ENCODE data around the gene TRAM1L1.
A peak's percentile ranks its signal among the peaks of the same experiment; 100 is the strongest.

The TRAM1L1 gene

DNA sequence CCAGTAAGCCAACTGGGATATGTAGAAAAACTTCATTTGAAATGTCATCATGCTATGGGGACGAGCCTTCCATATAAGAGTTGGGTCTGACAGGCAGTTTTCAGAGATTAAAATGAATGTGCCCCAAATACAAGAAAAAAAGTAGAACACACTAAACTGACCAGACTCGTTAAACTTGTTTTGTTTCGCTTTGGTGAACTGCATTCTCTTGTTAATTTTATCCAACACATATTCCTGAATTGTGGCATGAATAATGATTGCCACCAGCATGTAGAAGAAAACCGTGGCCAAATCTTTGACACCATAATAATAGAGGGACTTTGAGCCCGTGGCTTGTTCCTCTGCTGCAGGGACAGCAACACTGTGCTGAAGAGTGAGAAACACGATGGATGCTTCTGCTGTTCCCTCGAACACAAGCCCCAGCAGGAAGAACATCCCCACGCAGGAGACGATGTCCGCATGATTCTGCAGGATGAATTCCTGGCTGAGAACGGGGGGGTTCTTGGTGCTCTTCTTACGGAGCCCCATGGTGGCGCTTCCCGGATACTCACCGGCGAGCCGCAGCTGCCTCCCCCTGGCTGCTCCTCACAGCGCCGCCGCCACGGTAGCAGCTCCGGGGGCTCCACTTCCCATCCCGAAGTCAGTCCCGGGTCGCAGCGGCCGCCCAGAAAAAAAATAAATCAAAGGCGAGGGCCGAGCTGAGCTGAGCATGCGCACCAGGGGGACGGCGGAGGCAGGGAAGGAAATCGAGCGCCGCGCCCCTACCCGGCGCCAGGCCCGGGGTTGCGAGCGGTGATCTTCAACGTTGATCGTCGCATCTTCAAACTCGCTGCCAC, at the start of gene TRAM1L1:
TRAM1L1 (minus strand) TSS at position 711 of the 836 bp plus-strand sequence; CDS start at position 528, 183 bp downstream.
- peak; percentile 51 for DNase-seq

DNA sequence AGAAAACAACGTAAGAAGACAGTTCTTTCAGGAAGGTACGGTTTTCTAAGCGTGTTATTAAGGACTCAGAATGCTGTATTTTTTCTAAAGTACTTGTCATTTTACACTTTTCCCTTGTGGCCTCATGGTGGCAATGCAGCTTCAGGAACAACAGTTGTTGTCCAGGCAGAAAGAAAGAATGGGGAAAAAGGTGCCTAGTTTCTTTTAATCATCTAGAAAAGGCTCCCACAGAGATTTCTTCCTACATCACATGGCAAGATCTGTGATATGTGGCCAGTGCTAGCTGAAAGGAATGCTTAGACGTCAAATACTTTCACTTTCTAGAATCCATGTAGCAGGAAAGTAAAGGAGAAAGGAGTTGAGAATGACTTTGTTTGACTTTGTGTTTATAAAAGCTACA, 49.0 kb upstream of the TRAM1L1 start:
- DNase-seq: no peak

DNA sequence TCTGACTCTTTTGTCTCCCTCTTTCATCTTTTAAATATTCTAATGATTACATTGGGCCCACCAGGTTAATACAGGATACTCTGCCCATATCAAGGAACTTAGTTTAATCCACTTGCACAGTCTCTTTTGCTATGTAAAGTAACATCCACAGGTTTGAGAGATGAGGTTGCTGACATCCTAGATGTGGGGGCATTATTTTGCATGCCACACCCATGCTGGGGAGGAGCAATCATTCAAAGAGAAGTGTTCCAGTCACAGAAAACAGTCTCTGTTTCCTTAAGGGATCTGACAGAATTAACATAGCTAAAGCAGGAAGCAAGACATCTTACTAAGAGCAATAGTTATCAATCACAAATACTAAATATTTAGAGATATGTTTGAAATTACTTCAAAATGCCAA, 11.5 kb upstream of the TRAM1L1 start:
- no peak for DNase-seq

DNA sequence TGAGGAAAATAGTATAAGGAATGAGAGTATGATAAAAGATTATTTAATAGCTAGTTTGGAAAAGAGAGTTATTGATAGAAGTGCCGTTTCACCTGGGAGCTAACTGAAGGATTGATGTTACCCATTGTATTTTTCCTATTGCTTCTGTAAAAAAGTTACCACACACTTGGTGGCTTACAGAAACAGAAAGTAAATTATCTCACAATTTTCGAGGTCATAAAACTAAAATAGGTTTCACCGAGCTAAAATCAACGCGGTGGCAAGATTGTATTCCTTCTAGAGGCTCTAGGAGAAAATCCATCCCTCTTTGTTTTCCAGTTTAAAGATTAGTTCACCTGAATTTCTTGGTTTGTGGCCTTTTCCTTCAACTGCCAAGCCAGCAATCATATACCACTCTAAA, 11.1 kb upstream of the TRAM1L1 start:
- DNase-seq: no peak

DNA sequence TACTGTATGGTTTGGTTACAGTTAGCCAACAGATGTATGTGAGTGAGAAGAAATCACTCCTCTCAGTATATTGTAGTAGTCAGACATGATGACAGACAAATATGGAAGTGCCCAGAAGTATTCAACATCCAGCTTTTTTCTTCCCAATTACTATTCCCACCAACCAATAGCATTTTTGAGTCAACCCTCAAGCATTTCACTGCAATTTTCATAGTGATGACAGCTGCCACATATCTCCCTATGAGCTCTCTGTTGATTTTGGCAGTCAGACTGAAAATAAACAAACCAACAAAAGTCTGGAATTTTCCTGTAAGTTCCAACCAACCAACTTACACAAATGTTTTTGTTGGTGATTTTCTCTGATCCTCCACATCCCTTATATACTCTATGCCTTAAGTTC, 8.2 kb upstream of the TRAM1L1 start:
- DNase-seq: no peak

DNA sequence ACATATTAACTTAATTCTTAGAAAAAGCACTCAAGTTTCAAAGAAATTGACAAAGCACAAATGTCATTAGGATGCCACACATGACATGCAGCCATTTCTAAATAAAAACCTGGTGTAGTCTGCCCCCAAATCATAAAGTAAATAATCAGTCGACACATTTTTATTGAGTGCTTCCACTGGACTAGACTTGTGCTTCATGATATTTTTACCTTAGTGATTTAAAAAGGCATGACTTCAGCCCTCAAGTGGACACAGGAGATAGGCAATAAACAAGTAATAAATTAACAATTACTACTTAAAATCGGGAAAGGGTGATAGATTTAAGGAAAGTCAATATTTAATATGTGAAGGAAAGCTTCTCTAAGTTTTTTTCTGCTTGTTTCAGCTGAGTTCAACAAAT, 7.6 kb downstream of the TRAM1L1 start:
- DNase-seq: no peak

DNA sequence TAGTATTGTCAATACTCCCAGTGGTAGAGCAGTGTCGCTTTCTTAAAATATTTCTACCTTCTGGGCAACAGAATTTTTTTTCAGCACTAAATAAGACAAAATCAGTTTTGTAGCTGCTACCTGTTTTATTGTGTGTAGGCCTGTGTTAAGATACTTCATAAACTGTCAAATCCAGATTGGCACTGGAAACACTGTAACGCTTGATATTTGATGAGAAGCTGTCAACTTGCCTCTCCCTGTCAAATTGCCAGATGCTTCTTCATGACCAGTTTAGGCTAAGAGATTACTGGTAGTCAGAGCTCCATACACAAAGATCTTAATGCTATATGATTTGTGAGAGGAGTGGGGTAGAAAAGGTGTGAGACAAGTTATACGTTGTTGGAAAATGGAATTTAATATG, 17.3 kb downstream of the TRAM1L1 start:
- DNase-seq: no peak

DNA sequence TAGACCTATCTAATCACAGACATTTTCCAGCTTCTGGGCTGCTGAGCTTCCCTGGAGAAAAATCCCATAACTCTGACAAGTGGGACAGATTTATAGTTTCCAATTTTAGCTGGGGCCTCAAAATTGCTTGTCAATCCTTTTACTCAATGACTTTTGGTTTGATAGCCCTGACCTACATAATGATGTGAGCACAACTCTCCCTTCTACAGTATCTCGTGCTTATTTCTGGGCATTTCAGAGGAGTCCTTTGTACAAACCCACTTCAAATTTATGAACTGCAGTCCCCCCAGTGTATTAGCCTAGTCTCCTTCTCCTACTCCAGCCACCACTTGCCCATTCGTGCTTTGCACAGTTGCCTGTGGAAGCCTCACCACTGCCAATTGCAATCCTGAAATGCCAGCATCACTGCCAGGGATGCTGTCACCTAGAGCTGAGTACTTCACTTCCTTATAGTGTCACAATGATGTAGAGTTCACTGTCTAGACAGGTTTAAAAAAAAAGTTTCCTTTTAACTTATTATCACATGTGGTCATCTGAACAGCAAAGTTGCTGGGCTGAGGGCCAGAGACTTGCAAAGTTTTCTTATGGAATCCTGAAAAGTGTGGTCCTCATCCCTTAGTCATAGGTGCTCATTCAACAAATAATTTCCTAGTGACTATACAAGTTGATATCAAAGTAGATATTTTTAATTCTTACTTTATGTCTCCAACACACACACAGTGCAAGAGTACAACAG, 21.2 kb downstream of the TRAM1L1 start:
- DNase-seq: no peak

DNA sequence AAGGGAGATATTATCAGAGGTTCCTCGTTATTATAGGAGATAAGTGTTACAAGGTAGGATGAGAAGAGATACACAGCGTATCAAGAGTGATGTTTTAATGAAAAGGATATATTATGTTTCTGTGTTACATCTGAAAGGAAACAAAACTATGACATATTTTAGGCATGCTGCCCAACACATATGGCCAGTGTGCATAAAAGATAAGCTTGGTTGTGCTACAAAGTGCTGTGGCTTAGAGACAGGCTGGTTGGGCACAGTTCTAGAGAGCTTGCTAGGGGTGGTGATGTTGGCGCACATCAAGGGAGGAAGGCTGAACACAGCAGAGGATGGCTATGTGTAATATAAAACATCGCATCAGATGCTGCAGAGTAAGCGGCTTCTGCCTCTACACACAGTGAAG, 42.4 kb downstream of the TRAM1L1 start:
- DNase-seq: no peak
